Naive thymus-derived CD4-positive, alpha-beta T cell (primary cell): Measurements from ENCODE around the gene ARSH. TPM values are rescaled to one million over a fixed set of nuclear protein-coding genes. Genes with fewer than 3 reads are reported as not detected.
"Not testable (repeated sequence)": the region's sequence is repeated elsewhere in the genome, so short reads cannot be mapped to it uniquely, and the experiment has no call there.

Experiments
- ATAC-seq: fragments of 150-1000 bp; cut with Tn5 transposase; 2 replicates; pipeline ENCODE4 v1.10.0; 2021; ENCODE audit warnings: mild to moderate bottlenecking, moderate library complexity
- CTCF ChIA-PET: fragments of 350-600 bp; sonication (Branson Sonifier 250); formaldehyde crosslinking; loops from one replicate; lab custom pipeline; 2021; ENCODE audit warnings: antibody characterized with exemption; lab: Charles Lee
- POLR2A ChIA-PET: fragments of 350-600 bp; sonication (Branson Sonifier 250); formaldehyde crosslinking; loops from one replicate; lab custom pipeline; 2021; ENCODE audit warnings: antibody characterized with exemption, inconsistent platforms; lab: Charles Lee
- DNase-seq, 9 donors: peaks; one replicate each; pipeline versions ENCODE4 v3.0.0 to v3.0.0-alpha.2; 2020 to 2022; ENCODE audit warnings: mixed read lengths in 1 of 9
- H3K27ac ChIP-seq: one replicate; pipeline ENCODE4 v1.7.0; 2013; ENCODE audit warnings: mild to moderate bottlenecking, low read depth, low read length, moderate library complexity
- H3K27me3 ChIP-seq, 2 donors: one replicate each; pipeline ENCODE4 v1.7.0; 2013; ENCODE audit warnings: low read length in 2 of 2, mild to moderate bottlenecking in 2 of 2, moderate library complexity in 2 of 2; ENCODE audit not compliant: control insufficient read depth in 2 of 2, insufficient read depth in 2 of 2
- H3K36me3 ChIP-seq, 3 experiments: 1 replicate in 2 of 3; 2 replicates in 1 of 3; pipeline ENCODE4 v1.7.0; 2013; ENCODE audit warnings: low read length in 3 of 3, mild to moderate bottlenecking in 3 of 3, moderate library complexity in 1 of 3; ENCODE audit not compliant: insufficient read depth in 3 of 3, control insufficient read depth in 2 of 3
- H3K4me1 ChIP-seq, 2 donors: one replicate each; pipeline ENCODE4 v1.7.0; 2013; ENCODE audit warnings: low read length in 2 of 2, mild to moderate bottlenecking in 2 of 2, moderate library complexity in 1 of 2; ENCODE audit not compliant: control insufficient read depth in 2 of 2, insufficient read depth in 2 of 2
- H3K4me3 ChIP-seq: 2 replicates; pipeline ENCODE4 v1.7.0; 2013; ENCODE audit warnings: mild to moderate bottlenecking, low read length
- H3K9me3 ChIP-seq, 3 experiments: 1 replicate in 2 of 3; 2 replicates in 1 of 3; pipeline ENCODE4 v1.7.0; 2013; ENCODE audit warnings: low read length in 3 of 3; ENCODE audit not compliant: control insufficient read depth in 2 of 3
- H3K27ac Mint-ChIP-seq, 9 donors: one replicate each; pipeline ENCODE4 v1.8.0; 2020 to 2022; ENCODE audit warnings: mixed read lengths in 9 of 9, mild to moderate bottlenecking in 8 of 9, moderate library complexity in 5 of 9, inconsistent platforms in 2 of 9
- H3K27me3 Mint-ChIP-seq, 5 donors: one replicate each; pipeline ENCODE4 v1.8.0; 2021 to 2022; ENCODE audit warnings: mixed read lengths in 5 of 5, mild to moderate bottlenecking in 1 of 5
- H3K36me3 Mint-ChIP-seq, 5 donors: one replicate each; pipeline ENCODE4 v1.8.0; 2020 to 2022; ENCODE audit warnings: mixed read lengths in 5 of 5, mild to moderate bottlenecking in 3 of 5, inconsistent platforms in 1 of 5
- H3K4me1 Mint-ChIP-seq, 7 donors: one replicate each; pipeline ENCODE4 v1.8.0; 2020 to 2022; ENCODE audit warnings: mixed read lengths in 7 of 7, mild to moderate bottlenecking in 3 of 7, inconsistent platforms in 1 of 7
- H3K4me3 Mint-ChIP-seq, 10 donors: one replicate each; pipeline ENCODE4 v1.8.0; 2020 to 2022; ENCODE audit warnings: mild to moderate bottlenecking in 10 of 10, mixed read lengths in 10 of 10, moderate library complexity in 6 of 10, inconsistent platforms in 2 of 10
- H3K9me3 Mint-ChIP-seq, 11 donors: one replicate each; pipeline ENCODE4 v1.8.0; 2020 to 2022; ENCODE audit warnings: mixed read lengths in 11 of 11, mild to moderate bottlenecking in 4 of 11, inconsistent platforms in 1 of 11, moderate library complexity in 1 of 11
- intact Hi-C, 2 donors: fragments of 100-400 bp; cut with micrococcal nuclease; formaldehyde crosslinking; loops; one replicate each; pipeline ENCODE4 v1.15.1; 2023
- polyA plus RNA-seq, 2 donors: library from polyadenylated mRNA; unstranded; fragments of 300-500 nt; fragmentation: Illumina TruSeq; gene quantifications; one replicate each; pipeline ENCODE4 v1.2.3, GENCODE V29; 2021
- total RNA-seq, 6 experiments: library from RNA in 5 of 6; stranded (reverse) in 5 of 6; gene quantifications; 1 replicate in 5 of 6; 2 replicates in 1 of 6; pipeline ENCODE4 v1.2.3 and lab custom pipeline; 2021 to 2026

The ARSH gene
- total and polyA plus RNA-seq, 7 experiments from 2014 or later = not detected

- ATAC-seq, CTCF ChIA-PET, H3K36me3 ChIP-seq: not testable (repeated sequence)
Measured at GRCh38 chrX:3050523-3051175, 44.3 kb downstream of the ARSH start.

GRCh38 chrX:3052860-3053259 lies 46.5 kb downstream of the ARSH start:
- H3K4me3 ChIP-seq = no peak overlapping the region
- Mint-ChIP-seq H3K36me3 (no peaks in the 10 kb centered on the region), H3K4me3 (no peak overlapping the region), H3K9me3 (no peaks in the 10 kb centered on the region), H3K27ac (no peak overlapping the region), H3K27me3 (peaks cover 0 to 4% (median 0%) of the 10 kb centered on the region in 5 donors), H3K4me1 (no peaks in the 10 kb centered on the region)
- ChIA-PET POLR2A (no interaction called here), CTCF (no interaction called here)
- no peaks in the 10 kb centered on the region for H3K36me3 ChIP-seq
- H3K9me3 ChIP-seq = no peaks in the 10 kb centered on the region
- DNase-seq = no peak
- no peak overlapping the region for H3K27ac ChIP-seq
- intact Hi-C loops = no loop called here
- ATAC-seq = no peak
- H3K27me3 ChIP-seq = no peaks in the 10 kb centered on the region
- no peaks in the 10 kb centered on the region for H3K4me1 ChIP-seq

More at GRCh38 chrX:3050523-3051175, 44.3 kb downstream of the ARSH start:
- H3K27me3 Mint-ChIP-seq, H3K4me1 Mint-ChIP-seq, intact Hi-C loops, H3K27ac Mint-ChIP-seq, DNase-seq, H3K27ac ChIP-seq, H3K27me3 ChIP-seq, H3K4me1 ChIP-seq, POLR2A ChIA-PET, H3K9me3 ChIP-seq, H3K9me3 Mint-ChIP-seq, H3K36me3 Mint-ChIP-seq, H3K4me3 ChIP-seq, H3K4me3 Mint-ChIP-seq: not testable (repeated sequence)

- no peaks in the 10 kb centered on the region for H3K4me1 ChIP-seq
- no peak overlapping the region for H3K4me3 ChIP-seq
- Mint-ChIP-seq H3K4me3 (no peak overlapping the region), H3K9me3 (peaks cover 0 to 14% (median 0%) of the 10 kb centered on the region in 11 donors), H3K4me1 (no peaks in the 10 kb centered on the region), H3K36me3 (no peaks in the 10 kb centered on the region), H3K27ac (peak overlapping the region in 1 of 9 donors; percentile 18), H3K27me3 (peaks cover 0 to 3% (median 0%) of the 10 kb centered on the region in 5 donors)
- no peak for ATAC-seq
- H3K27me3 ChIP-seq = no peaks in the 10 kb centered on the region
- H3K36me3 ChIP-seq = no peaks in the 10 kb centered on the region
- H3K27ac ChIP-seq = no peak overlapping the region
- intact Hi-C loops = no loop called here
- no peaks in the 10 kb centered on the region for H3K9me3 ChIP-seq
- no peak for DNase-seq
- ChIA-PET CTCF (no interaction called here), POLR2A (no interaction called here)
Measured at GRCh38 chrX:3066555-3066954, 60.2 kb downstream of the ARSH start.

GRCh38 chrX:3075959-3076358 lies 69.6 kb downstream of the ARSH start:
- H3K9me3 ChIP-seq = no peaks in the 10 kb centered on the region
- no peak overlapping the region for H3K27ac Mint-ChIP-seq

GRCh38 chrX:3076416-3076991 lies 70.2 kb downstream of the ARSH start:
- peaks cover 0 to 17% (median 13%) of the 10 kb centered on the region in 5 donors for H3K27me3 Mint-ChIP-seq
- POLR2A ChIA-PET = no interaction called here
- peaks cover 0 to 5% (median 0%) of the 10 kb centered on the region in 11 donors for H3K9me3 Mint-ChIP-seq
- no peak overlapping the region for H3K27ac ChIP-seq
- peaks cover 0 to 6% (median 0%) of the 10 kb centered on the region in 7 donors for H3K4me1 Mint-ChIP-seq
- no peak overlapping the region for H3K4me3 ChIP-seq
- no peak overlapping the region for H3K27ac Mint-ChIP-seq
- ATAC-seq (no peak), DNase-seq (no peak)
- H3K36me3 Mint-ChIP-seq = no peaks in the 10 kb centered on the region
- no peaks in the 10 kb centered on the region for H3K27me3 ChIP-seq
- CTCF ChIA-PET = no interaction called here
- no peaks in the 10 kb centered on the region for H3K36me3 ChIP-seq
- no peak overlapping the region for H3K4me3 Mint-ChIP-seq
- intact Hi-C loops = no loop called here
- H3K9me3 ChIP-seq = no peaks in the 10 kb centered on the region
- no peaks in the 10 kb centered on the region for H3K4me1 ChIP-seq

More at GRCh38 chrX:3075959-3076358, 69.6 kb downstream of the ARSH start:
- ChIA-PET CTCF (no interaction called here), POLR2A (no interaction called here)
- Histone ChIP-seq H3K27ac (no peak overlapping the region), H3K36me3 (no peaks in the 10 kb centered on the region), H3K27me3 (no peaks in the 10 kb centered on the region), H3K4me3 (no peak overlapping the region), H3K4me1 (no peaks in the 10 kb centered on the region)
- peaks cover 0 to 17% (median 13%) of the 10 kb centered on the region in 5 donors for H3K27me3 Mint-ChIP-seq
- H3K9me3 Mint-ChIP-seq = peaks cover 0 to 5% (median 0%) of the 10 kb centered on the region in 11 donors
- DNase-seq = no peak
- intact Hi-C loops = no loop called here
- ATAC-seq = no peak
- H3K4me3 Mint-ChIP-seq = no peak overlapping the region
- H3K4me1 Mint-ChIP-seq = peaks cover 0 to 6% (median 0%) of the 10 kb centered on the region in 7 donors
- no peaks in the 10 kb centered on the region for H3K36me3 Mint-ChIP-seq

Other genes with a start within 250 kb of the ARSH start
- gene GYG2, start 177.6 kb upstream of the ARSH start, total RNA-seq = not detected
- not detected for gene GYG2, start 177.6 kb upstream of the ARSH start, polyA plus RNA-seq
- 1 to 10 TPM in 4 of 5 experiments, under 1 TPM in 1; 0.97 to 8.9 (median 2.0) TPM for gene ARSD, start 77.2 kb upstream of the ARSH start, total RNA-seq
- gene ARSD, start 77.2 kb upstream of the ARSH start, polyA plus RNA-seq = 1 to 10 TPM; 1.0 to 2.4 TPM
- gene ARSF, start 34.9 kb downstream of the ARSH start, total RNA-seq = not detected
- not detected for gene ARSF, start 34.9 kb downstream of the ARSH start, polyA plus RNA-seq